Measurements from ENCODE around the gene GBP6.

DNA sequence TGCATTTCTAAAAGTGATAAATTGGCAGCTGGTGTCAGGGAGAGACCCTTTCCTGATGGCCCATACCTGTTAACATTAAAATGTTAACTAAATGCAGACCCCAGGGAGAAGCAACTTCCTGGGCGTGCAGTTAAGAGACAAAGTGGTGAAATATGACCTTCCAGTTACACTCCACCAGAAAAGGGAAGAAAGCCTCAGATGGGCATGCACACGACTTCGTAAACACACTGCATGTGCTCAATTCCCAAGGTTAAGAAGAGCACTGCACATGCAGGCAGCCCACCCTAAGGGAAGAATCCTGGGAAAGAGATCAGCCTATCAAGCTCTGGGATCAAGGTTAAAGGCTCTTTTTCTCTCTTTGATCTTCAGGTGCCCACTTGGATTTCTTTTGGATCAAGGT is 9.7 kb upstream of the GBP6 start:
- peak in 1 of 4 donors; percentile 15 for TF ChIP-seq POLR2A (IDR thresholded peaks at IDR 0.05)
- TF ChIP-seq, protein P1, sequence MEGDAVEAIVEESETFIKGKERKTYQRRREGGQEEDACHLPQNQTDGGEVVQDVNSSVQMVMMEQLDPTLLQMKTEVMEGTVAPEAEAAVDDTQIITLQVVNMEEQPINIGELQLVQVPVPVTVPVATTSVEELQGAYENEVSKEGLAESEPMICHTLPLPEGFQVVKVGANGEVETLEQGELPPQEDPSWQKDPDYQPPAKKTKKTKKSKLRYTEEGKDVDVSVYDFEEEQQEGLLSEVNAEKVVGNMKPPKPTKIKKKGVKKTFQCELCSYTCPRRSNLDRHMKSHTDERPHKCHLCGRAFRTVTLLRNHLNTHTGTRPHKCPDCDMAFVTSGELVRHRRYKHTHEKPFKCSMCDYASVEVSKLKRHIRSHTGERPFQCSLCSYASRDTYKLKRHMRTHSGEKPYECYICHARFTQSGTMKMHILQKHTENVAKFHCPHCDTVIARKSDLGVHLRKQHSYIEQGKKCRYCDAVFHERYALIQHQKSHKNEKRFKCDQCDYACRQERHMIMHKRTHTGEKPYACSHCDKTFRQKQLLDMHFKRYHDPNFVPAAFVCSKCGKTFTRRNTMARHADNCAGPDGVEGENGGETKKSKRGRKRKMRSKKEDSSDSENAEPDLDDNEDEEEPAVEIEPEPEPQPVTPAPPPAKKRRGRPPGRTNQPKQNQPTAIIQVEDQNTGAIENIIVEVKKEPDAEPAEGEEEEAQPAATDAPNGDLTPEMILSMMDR (IDR thresholded peaks at IDR 0.05): no peak

Data from upper lobe of left lung (tissue), 4 donors.